ENCODE measurements around the gene IKBIP.
"Not testable (repeated sequence)": the region's sequence is repeated elsewhere in the genome, so short reads cannot be mapped to it uniquely, and the experiment has no call there.

Gene IKBIP

DNA sequence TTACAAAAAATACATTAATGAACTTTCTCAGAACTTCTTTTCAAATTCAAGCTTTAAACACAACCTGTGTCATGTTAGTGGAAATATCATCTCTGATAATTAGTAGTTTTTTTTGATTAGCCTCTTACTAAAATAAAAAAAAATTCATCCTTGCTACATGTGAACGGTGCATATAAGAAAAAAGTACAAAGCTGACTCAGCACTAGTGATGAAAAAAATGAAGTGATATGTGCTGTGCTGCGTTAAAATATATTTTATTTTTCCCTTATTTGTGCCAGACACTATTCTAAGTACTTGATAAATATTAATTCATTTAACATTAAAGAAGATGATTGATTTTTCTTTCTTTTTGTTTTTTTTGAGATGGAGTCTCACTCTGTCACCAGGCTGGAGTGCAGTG lies 7.5 kb downstream of the IKBIP start:
- no peak for DNase-seq

DNA sequence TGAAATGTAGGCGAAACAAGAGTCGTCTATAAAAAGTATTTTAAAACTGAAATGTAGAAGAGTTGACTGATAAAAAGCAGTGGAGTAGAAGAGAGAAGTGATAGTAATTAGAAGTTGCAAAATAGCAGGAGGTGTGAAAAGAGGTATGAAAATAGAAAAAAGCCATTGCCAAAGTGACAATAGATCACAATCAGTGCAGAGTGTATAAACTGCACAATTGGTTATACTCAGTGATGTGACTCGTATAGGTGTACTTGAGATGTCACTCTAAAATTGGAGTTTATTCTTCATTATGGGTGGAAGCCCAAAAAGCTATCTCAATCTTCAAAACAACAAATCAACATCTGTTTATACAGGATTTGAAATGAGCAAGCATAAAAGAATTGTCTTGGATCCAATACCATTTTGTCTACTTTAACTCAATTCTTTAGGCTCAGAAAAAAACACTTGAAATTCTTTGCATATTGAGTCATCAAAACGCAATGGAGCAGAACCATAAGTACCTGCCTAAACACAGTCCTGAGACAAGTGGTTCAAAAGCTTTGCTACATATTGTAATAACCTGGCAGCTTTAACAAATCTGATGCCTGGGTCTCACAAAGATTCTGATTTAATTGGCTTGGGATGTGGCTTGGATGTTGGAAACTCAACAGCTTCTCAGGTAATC lies 8.8 kb downstream of the IKBIP start:
- DNase-seq, result no peak

DNA sequence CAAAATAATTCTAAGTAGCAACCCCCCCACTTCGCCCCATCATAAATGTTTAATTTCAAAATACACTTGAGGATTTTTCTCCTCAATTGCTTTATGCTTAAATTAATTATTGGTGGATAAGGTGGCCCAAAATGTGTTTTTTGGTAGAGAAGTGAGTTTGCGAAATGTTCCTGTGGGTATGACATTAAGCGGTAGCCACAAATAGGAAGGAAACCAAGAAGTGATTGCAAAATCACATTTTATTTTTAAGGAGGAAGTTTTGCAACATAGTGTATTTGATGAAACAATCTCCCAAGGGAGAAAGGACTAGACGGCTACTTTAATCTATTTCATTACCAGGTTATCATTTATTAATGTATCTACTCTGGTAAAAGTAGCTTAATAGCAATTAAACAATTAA lies 25.6 kb downstream of the IKBIP start:
- no peak for DNase-seq

DNA sequence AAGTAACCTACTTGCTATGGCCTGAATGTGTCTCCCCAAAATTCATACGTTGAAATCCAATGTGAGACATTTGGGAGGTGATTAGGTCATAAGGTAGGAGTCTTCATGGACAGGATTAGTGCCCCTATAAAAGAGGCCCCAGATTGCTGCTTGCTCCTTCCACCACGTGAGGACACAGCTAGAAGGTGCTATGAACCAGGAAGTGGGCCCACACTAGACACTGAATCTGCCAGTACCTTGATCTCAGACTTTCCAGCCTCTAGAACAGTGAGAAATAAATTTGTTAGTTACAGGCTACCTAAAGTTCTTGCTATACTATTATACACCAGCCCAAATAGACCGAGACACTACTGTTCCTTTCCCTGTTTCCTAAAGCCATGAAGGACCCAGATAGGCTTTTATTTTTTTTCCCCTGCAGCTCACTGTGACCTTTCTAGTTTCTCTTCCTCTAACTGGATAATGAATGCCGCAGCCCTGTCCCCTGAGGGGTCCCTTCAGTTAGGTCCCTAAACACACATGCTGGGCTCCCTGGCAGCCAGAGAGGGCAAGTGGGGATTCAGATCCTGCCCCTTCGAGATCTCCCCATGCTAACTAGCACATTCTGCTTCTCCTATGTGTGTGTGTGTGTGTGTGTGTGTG lies 31.8 kb downstream of the IKBIP start:
- peak in 2 of 14 donors; percentile 2 to 11 for DNase-seq

DNA sequence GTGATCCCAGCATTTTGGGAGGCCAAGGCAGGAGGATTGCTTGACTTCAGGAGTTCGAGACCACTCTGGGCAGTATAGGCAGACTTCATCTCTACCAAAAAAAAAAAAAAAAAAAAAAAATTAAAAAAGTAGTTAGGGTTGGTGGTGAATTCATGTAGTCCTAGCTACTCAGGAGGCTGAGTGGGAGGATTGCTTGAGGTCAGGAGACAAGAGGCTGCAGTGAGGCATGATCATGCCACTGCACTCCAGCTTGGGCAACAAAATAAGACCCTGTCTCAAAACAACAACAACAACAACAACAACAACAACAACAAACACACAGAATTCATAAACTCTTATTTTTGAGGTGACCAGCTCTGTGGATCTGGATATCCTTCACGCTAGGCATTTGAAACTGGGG lies 34.0 kb downstream of the IKBIP start:
- DNase-seq, result no peak

DNA sequence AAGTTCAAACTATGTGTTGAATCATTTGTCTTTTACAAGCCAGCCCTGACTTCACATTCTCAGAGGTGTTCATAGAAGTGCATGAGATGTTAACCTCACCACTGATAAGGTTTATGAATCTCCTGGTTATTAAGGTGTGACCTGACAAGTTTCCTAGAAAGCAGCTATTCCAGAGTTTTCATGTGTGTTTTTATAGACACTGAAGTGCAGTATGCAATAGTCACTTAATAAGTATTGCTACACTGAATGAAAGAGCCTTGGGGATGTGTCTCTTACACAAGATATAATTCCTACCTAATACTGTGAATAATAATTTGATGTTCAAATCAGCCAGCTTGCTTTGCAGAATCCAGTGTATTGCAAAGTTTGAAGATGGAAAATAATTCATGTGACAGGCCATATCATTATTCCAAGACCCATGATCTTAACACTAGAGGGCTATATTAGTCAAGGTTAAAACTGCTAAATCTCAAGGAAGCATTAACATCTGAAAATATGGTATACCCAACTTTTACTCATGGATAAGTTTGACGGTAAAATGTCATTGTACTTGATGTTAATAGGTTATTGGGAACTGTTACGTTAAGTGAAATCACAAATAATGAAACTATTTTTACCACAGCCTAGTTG lies 38.1 kb downstream of the IKBIP start:
- DNase-seq, result no peak

DNA sequence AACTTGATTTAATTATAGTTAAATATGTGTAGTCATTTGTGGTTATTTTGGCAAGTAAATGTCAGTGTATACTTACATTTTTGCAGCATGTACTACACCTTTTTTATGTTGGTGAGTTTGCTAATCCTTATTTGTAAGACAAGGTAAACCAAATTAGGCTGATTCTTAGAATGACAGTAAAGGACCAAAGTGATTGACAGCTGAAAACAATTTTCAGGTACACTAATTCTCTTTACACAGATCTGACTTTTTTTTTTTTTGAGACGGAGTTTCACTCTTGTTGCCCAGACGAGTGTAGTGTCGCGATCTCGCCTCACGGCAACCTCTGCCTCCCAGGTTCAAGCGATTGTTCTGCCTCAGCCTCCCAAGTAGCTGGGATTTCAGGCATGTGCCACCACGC lies 42.7 kb downstream of the IKBIP start:
- no peak for DNase-seq

DNA sequence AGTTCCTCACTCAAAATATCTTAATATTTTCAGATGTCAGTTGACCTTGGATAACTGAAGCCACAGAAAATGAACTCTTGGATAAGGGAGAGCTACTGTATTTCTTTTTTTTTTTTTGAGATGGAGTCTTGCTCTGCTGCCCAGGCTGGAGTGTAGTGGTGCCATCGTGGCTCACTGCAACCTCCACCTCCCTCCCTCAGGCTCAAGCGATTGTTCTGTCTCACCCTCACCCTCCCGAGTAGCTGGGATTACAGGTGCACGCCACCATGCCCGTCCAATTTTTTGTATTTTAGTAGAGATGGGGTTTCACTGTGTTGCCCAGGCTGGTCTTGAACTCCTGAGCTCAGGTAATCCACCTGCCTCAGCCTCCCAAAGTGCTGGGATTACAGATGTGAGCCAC lies 47.3 kb downstream of the IKBIP start:
- DNase-seq, result not testable (repeated sequence)

DNA sequence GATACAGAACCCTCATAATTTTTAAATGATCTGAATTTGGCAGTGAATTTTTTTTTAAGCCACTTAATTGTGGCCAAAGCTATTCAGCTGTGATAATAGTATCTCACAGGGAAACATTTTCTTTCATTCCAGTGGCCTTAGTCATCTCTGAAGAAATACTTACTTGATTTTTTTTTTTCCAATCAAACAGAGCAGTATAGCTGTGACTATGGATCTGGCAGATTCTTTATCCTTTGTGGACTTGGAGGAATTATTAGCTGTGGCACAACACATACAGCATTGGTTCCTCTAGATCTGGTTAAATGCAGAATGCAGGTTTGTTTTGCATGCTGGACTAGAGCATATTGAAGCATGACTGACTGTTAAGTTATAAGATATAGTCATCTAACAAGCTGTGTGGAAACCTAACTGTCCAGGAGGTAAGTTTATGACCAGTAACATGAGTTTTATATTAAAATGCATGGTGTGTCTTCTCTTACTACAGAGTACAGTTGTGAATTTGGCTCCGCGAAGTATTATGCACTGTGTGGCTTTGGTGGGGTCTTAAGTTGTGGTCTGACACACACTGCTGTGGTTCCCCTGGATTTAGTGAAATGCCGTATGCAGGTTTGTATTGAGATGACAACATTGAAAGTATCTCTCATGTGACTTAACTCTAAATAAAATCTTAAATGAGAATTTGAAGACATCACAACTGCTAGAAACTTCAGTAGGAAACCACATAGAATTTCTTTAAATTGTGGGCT lies 49.2 kb downstream of the IKBIP start:
- no peak for DNase-seq

DNA sequence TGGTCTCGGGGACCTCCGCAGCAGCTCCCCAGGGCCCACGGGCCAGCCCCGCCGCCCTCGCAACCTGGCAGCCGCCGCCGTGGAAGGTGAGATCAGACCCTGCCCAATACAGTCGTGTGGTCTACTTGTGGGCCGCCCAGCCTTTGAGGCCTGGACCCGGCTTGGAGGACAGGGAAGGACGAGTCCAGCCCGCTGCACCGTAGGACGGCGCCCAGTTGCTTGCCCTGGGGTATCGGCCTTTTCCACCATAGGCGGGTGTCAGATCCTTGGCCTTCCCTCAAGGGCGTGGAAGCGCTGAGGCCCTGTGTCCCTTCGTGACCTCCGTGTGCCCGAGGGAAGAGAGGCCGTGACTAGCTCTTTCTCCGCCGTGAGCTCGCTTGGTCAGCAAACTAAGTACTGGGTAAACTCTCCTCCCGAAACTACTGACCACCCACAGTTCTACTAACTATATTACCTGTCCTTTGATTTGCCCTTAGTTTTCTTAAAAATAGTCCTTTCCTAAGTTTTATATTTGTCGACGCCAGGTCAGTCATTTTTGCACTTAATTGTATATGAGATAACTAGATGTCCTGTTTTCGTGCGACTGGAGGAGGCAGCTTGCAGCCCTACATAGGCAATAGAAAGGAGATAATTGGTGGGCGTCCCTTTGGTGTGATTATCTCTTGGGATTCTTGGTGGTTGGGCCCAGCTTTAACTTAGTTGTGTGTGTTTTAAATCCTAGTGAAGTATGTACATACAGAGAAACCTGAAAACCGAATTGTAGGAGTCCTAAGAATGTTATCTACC lies 50.3 kb downstream of the IKBIP start:
- DNase-seq, result peak in 8 of 14 donors; percentile 31 to 75 (median 53)

DNA sequence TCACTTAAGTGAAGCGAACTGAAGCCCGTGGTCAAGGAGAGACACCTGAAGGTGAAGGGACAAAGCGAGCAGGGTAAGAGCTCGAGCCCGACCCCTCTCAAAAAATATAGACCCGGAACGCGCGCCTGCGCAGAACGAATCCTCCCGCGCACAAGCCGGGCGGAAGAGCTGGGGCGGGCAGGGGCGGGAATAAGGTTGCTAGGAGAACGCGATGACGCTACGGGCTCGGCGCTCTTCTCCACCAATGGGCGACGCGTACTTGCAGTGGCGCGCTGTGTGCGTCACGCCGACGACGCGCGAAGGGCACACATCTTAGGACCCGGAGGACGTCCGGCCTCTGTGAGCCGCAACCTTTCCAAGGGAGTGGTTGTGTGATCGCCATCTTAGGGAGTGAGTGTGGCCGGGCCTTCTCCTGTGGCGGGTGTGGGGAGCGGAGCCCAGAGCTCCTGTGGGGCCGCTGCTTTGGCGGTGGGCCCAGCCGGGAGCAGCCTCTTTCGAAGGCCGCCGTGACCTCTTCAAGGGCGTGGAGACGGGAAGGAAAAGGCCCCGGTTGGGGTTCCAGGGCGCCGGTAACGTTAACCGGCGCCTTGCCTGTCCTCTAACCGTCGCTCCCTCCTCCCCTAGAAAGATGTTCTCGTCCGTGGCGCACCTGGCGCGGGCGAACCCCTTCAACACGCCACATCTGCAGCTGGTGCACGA lies 51.1 kb downstream of the IKBIP start, which contains the start of gene SLC25A3:
TSS of gene SLC25A3 (plus strand) at position 336 of the 699 bp plus-strand sequence. CDS start at position 629, 293 bp downstream.
- peak; percentile 56 to 97 (median 92) for DNase-seq

DNA sequence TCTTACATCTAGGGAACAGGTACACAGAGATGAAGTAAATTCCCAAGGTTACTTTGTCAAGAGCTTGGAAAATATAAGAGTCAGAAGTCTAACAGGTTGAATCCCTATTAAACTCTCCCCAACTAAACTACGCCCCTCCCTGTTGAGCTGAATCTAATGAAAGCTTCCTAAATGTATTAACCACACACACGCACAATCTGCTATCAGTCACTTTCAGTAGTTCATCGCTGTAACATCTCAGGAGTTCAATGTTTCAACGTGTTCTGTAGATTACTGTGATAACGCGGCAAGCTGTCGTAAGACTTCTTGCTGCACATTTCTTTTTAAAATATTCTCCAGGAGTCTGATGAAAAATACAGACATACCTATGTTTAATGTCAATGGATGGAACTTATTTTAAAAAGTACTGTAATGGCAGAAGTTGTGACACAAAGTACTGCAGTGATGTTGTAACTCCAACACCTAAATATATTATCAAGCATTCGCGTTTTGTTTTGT lies 51.7 kb downstream of the IKBIP start:
- no peak for DNase-seq

DNA sequence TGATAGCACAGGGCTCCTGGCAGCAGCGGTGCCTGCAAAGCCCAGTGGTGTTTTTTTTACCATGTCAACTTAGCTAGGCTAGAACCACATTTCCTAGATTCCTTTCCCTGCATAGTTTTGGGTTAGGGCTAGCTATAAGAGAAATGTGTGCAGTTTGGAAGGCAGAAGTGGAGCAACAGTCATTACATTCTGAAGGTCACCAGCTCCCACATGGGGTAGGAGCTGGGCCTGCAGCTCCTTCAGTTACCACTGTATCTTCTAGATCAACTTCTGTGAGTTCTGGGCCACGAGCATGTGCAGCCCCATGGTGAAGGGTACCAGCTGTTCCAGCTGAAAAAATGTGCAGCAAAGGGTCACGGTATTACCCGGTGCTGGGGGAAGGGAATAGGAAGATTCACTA lies 53.4 kb downstream of the IKBIP start:
- no peak for DNase-seq

DNA sequence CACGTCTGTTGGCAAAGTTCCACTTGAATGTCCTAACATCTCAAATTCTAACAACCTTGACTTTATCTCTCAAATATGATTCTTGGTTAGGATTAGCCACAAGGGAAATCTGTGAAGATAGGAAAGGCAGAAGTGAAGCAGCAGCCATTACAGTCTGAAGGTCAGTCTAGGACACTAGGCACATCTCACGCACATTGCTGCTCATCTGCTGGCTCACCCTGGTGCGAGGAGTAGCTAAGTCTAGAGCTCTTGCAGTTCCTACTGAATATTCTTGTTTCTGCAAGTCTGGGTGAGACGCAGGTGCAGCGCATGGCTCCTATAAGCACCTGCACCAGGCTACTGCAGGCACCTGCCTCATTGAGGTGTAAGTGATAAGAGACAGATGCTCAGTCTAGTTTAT lies 57.5 kb downstream of the IKBIP start:
- DNase-seq, result no peak

DNA sequence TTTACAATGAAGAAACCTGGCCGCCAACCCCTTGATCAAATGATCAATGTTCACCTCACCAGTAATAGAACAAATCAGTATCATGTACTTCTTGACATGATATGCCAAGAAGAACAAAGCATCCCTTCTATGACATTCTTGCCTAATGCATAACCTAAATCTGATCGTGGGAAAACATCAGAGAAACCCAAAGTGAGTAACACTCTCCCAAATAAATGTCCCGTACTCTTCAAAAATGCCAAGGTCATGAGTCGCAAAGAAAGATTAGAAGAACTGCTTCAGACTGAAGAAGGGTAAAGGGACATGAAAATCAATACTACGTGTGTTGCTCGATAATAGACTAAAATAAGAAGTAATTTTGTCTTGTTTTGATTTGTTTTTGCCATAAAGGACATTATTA lies 62.5 kb downstream of the IKBIP start:
- DNase-seq, result no peak

DNA sequence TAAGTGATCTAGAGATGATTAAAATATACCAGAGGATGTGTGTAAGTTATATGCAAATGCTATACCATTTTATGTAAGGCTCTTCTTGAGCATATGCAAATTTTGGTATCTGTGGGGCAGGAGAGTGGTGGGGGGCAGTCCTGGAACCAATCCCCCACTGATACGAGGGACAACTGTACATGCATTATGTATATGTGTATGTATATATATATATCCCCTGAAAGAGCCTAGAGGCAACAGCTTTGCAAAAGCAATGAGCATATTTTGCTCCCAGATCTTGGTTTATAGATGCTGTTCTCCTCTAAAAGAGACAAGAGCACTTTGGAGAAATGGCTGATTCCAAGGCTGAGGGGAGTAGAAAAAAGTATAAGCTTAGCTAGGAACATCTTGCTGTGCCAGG lies 63.5 kb downstream of the IKBIP start:
- DNase-seq, result no peak

DNA sequence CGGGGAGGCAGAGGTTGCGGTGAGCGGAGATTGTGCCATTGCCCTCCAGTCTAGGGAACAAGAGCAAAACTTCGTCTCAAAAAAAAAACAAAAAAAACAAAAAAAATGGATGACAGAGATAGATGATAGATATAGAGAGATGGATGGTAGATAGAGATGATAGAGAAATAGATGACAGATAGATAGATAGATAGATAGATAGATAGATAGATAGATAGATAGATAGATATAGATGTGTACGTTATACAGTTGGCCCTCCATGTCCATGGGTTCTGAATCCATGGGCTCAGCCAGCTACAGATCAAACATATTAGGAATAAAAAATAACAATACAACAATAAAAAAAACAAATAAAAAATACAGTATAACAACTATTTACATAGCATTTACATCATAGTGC lies 63.9 kb downstream of the IKBIP start:
- DNase-seq, result no peak

DNA sequence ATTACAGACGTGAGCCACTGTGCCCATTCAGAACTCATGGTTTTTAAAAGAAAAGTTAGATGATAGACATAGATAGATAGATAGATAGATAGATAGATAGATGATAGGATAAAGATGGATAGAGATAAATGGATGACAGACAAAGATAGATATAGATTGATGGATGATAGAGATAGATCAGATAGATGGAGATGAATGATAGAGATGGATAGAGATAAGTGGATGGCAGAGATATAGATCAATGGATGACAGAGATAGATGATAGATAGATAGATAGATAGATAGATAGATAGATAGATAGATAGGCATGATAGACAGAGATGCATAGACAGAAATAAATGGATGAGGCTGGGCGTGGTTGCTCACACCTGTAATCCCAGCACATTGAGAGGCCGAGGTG lies 64.8 kb downstream of the IKBIP start:
- DNase-seq, result no peak

DNA sequence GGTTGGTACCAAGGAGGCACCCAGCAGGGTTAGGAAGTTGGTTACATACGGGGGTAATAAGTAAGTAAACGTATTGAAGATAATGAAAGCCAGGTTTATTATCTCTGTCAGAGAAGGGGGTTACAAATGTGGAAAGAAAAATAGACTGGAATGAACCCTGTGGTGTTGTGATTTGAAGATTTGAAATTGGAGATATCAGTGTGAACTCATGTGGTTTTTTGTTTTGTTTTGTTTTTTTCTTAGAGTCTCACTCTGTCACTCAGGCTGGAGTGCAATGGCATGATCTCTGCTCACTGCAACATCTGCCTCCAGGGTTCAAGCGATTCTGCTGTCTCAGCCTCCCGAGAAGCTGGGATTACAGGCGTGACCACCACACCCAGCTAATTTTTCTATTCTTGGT lies 65.2 kb downstream of the IKBIP start:
- no peak for DNase-seq

DNA sequence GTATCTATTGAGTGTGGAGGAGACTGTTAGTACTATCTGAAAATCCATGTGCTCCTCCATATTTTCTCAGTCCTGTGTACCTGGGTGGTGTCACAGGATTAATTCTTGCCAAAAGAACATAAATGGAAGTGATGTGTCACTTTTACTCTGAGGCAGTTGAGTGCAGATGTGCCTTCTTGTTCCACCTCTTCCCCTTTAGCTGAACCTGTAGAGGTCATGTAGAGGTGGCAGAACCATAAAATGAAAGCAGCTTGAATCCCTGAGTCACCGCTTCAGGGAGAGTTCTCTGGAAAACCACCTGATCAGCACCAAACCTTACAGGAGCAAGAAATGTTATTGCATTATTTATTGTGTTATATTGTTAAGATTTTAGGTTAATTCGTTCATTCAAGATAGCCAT lies 65.8 kb downstream of the IKBIP start:
- no peak for DNase-seq

DNA sequence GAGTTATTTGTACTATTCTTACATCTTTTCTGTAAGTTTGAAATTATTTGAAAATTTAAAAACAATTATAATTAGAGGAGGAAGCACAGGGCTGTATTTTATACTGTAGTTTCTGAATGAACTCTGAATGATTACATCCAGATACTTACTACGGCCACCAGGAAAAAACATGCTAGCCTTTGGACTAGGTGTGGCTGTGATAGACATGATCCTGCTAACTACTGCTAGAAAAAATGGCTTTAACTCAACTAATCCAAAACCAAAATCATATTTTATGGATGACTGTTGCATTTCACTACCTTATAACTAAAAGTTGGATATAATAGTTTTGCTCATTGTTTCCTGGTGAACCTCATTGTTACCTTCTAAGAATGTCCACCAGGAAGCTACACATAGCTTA lies 66.2 kb downstream of the IKBIP start:
- no peak for DNase-seq

DNA sequence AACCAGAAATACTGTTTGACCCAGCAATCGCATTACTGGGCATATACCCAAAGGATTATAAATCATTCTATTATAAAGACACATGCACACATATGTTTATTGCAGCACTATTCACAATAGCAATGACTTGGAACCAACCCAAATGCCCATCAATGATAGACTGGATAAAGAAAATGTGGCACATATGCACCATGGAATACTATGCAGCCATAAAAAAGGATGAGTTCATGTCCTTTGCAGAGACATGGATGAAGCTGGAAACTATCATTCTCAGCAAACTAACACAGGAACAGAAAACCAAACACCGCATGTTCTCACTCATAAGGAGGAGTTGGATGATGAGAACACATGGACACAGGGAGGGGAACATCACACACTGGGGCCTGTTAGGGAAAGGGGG lies 67.8 kb downstream of the IKBIP start:
- not testable (repeated sequence) for DNase-seq
